K562 (cell line): ENCODE results near the gene RYR1. TPM values are rescaled to one million over a fixed set of nuclear protein-coding genes. Genes with fewer than 3 reads are reported as not detected.
"Not testable (repeated sequence)": the region's sequence is repeated elsewhere in the genome, so short reads cannot be mapped to it uniquely, and the experiment has no call there.

ENCODE experiments used
- ATAC-seq: fragments of 200-7000 bp; cut with Tn5 transposase; 3 replicates; pipeline ENCODE4 v1.9.1; 2020; ENCODE audit warnings: moderate library complexity
- BruUV-seq: library from RNA; stranded (reverse); fragments of 400-500 nt; replicated peaks from 2 replicates; lab custom pipeline; 2021; lab: Mats Ljungman, UMichigan
- CTCF ChIA-PET: fragments of 300-600 bp; formaldehyde crosslinking; extraction: SDS; loops from one replicate; lab custom pipeline; 2021; ENCODE audit warnings: low intra/inter-chr PET ratio; lab: Yijun Ruan, JAX
- POLR2A ChIA-PET: fragments of 300-600, 350-650 bp; sonication (Branson Sonifier 250); formaldehyde crosslinking; extraction: SDS; loops from one replicate; lab custom pipeline; 2021; ENCODE audit warnings: antibody characterized with exemption, inconsistent platforms; lab: Yijun Ruan, JAX
- DNase-seq, 4 experiments: peaks; one replicate each; pipeline versions ENCODE4 v3.0.0 to v3.0.0-alpha.2; 2011 to 2018; ENCODE audit warnings: low spot score in 3 of 4, mixed read lengths in 3 of 4; ENCODE audit errors: extremely low read depth in 1 of 4
- FAIRE-seq: peaks from 2 replicates; lab custom pipeline; 2011; peaks lifted over from hg19 to GRCh38; lab: Jason Lieb, UNC
- H2AFZ ChIP-seq: 2 replicates; pipeline ENCODE4 v1.6.0; 2011; ENCODE audit warnings: low read depth, low read length, control low read depth, inconsistent platforms
- H3K27ac ChIP-seq: fragments of 200-600 bp; 3 replicates; pipeline ENCODE4 v1.8.0; 2011; ENCODE audit warnings: low read depth, mild to moderate bottlenecking, control low read depth, inconsistent platforms, low read length, moderate library complexity, mixed read lengths; ENCODE audit errors: extremely low read depth
- H3K27me3 ChIP-seq, 2 experiments: fragments of 300-600 bp in 1 of 2; 2 replicates in 1 of 2; 3 replicates in 1 of 2; pipeline versions ENCODE4 v1.6.0 to v1.8.0; 2011; ENCODE audit warnings: inconsistent platforms in 2 of 2, low read length in 2 of 2, mild to moderate bottlenecking in 1 of 2, mixed read lengths in 1 of 2, moderate library complexity in 1 of 2; ENCODE audit not compliant: control insufficient read depth in 2 of 2, insufficient read depth in 2 of 2
- H3K36me3 ChIP-seq: fragments of 300-600 bp; 3 replicates; pipeline ENCODE4 v1.8.0; 2011; ENCODE audit warnings: mild to moderate bottlenecking, low read length, inconsistent platforms; ENCODE audit not compliant: control insufficient read depth, insufficient read depth
- H3K4me1 ChIP-seq, 2 experiments: fragments of 200-600 bp in 1 of 2; replicated peaks in 1 of 2; 2 replicates in 1 of 2; 3 replicates in 1 of 2; pipeline versions ENCODE4 v1.5.1 to v1.8.0; 2011; ENCODE audit warnings: inconsistent platforms in 2 of 2, low read length in 2 of 2, mild to moderate bottlenecking in 1 of 2, mixed read lengths in 1 of 2, moderate library complexity in 1 of 2; ENCODE audit not compliant: control insufficient read depth in 2 of 2, insufficient read depth in 2 of 2
- H3K4me2 ChIP-seq: 2 replicates; pipeline ENCODE4 v1.6.1; 2011; ENCODE audit warnings: low read length, control low read depth, inconsistent platforms, mixed read lengths; ENCODE audit not compliant: insufficient read depth
- H3K4me3 ChIP-seq: fragments of 200-600 bp; sonication (generic), shearing (Covaris generic); 2 replicates; pipeline ENCODE4 v1.5.1; 2016; ENCODE audit warnings: control low read depth, inconsistent platforms
- H3K79me2 ChIP-seq: fragments of 200-600 bp; 3 replicates; pipeline ENCODE4 v1.8.0; 2011; ENCODE audit warnings: low read length, inconsistent platforms; ENCODE audit not compliant: control insufficient read depth, insufficient read depth
- H3K9ac ChIP-seq, 2 experiments: 2 replicates each; pipeline versions ENCODE4 v1.6.0 to v1.6.1; 2011; ENCODE audit warnings: low read depth in 2 of 2, low read length in 2 of 2, control low read depth in 1 of 2, inconsistent platforms in 1 of 2, mild to moderate bottlenecking in 1 of 2, mixed read lengths in 1 of 2; ENCODE audit not compliant: insufficient read depth in 1 of 2
- H3K9me1 ChIP-seq: one replicate; pipeline ENCODE4 v1.6.0; 2011; ENCODE audit warnings: inconsistent platforms, mild to moderate bottlenecking, low read length, moderate library complexity; ENCODE audit not compliant: control insufficient read depth, insufficient read depth
- H3K9me3 ChIP-seq: replicated peaks from 2 replicates; pipeline ENCODE4 v1.5.1; 2011; ENCODE audit warnings: low read depth, low read length, inconsistent platforms; ENCODE audit not compliant: control insufficient read depth, insufficient read depth
- H4K20me1 ChIP-seq: replicated peaks from 2 replicates; pipeline ENCODE4 v1.6.1; 2011; ENCODE audit warnings: low read length, inconsistent platforms, mixed read lengths; ENCODE audit not compliant: control insufficient read depth, insufficient read depth
- CEBPB ChIP-seq: fragments of 450-650 bp; IDR thresholded peaks from 2 replicates; pipeline ENCODE4 v1.6.1; 2016; ENCODE audit warnings: missing genetic modification characterization, missing compliant biosample characterization
- CEBPG ChIP-seq, 3 experiments: fragments of 200-800 bp in 1 of 3; sonication (Bioruptor generic) in 1 of 3; sonication (generic) in 1 of 3; formaldehyde crosslinking in 1 of 3; IDR thresholded peaks in 2 of 3; conservative IDR thresholded peaks in 1 of 3; 2 replicates each; pipeline versions ENCODE4 v1.6.1 to v1.8.0; 2016 to 2022; ENCODE audit warnings: missing compliant biosample characterization in 2 of 3, missing genetic modification characterization in 2 of 3, mild to moderate bottlenecking in 1 of 3, missing genetic modification reagents in 1 of 3
- RAD21 ChIP-seq, 2 experiments: fragments of 250-450 bp in 1 of 2; fragments of 450-650 bp in 1 of 2; sonication (Bioruptor Pico) in 1 of 2; formaldehyde crosslinking in 1 of 2; IDR thresholded peaks in 1 of 2; conservative IDR thresholded peaks in 1 of 2; 2 replicates each; pipeline versions ENCODE4 v1.4.0 to v1.8.0; 2020 to 2022; ENCODE audit warnings: mild to moderate bottlenecking in 2 of 2, moderate library complexity in 1 of 2
- USF2 ChIP-seq: sonication (generic); formaldehyde crosslinking; IDR thresholded peaks from 2 replicates; pipeline ENCODE4 v1.5.0; 2020; ENCODE audit warnings: missing genetic modification reagents
- WGBS: fragments of 100-300 bp; shearing (Covaris generic); methylation state at CpG from one replicate; pipeline ENCODE4 v1.1.6; 2016; ENCODE audit warnings: low coverage, mixed read lengths; ENCODE audit not compliant: insufficient coverage; ENCODE audit errors: missing lambda C conversion rate; 5-methylcytosine and 5-hydroxymethylcytosine counted together
- in situ Hi-C: fragments of 300-500 bp; cut with MboI; formaldehyde crosslinking; loops from 4 replicates; pipeline ENCODE4 v1.15.0; 2018; ENCODE audit warnings: inconsistent platforms, mixed read lengths
- intact Hi-C: fragments of 100-400 bp; cut with micrococcal nuclease; formaldehyde crosslinking; loops from 2 replicates; pipeline ENCODE4 v1.14.2; 2022
- polyA plus RNA-seq, 8 experiments: library from polyadenylated mRNA; depleted of rRNA in 4 of 8; stranded (reverse) in 5 of 8; unstranded in 3 of 8; fragments of >200 nt; fragmentation: Nextera tagmentation in 2 of 8; fragmentation: Illumina TruSeq in 1 of 8; extraction: Ambion mirVana in 2 of 8; extraction: Trizol in 1 of 8; gene quantifications; 2 replicates each; pipeline versions ENCODE4 v1.2.1 to v1.2.3, GENCODE V29; 2011 to 2014; ENCODE audit warnings: inconsistent platforms in 1 of 8, missing spikeins in 1 of 8
- total RNA-seq, 7 experiments: library from RNA; depleted of rRNA in 6 of 7; stranded (reverse); fragments of >200 nt in 6 of 7; fragmentation: Illumina TruSeq in 2 of 7; extraction: Trizol in 2 of 7; gene quantifications; 2 replicates each; pipeline versions ENCODE4 v1.2.1 to v1.2.3, GENCODE V29; 2011 to 2021; ENCODE audit warnings: low replicate concordance in 1 of 7

The RYR1 gene
- total and polyA plus RNA-seq, 9 of the 15 experiments (the other 6 are each of a cell fraction or from before 2014, with no cell fraction given) = 0.11 to 7.4 (median 3.7) TPM

DNA sequence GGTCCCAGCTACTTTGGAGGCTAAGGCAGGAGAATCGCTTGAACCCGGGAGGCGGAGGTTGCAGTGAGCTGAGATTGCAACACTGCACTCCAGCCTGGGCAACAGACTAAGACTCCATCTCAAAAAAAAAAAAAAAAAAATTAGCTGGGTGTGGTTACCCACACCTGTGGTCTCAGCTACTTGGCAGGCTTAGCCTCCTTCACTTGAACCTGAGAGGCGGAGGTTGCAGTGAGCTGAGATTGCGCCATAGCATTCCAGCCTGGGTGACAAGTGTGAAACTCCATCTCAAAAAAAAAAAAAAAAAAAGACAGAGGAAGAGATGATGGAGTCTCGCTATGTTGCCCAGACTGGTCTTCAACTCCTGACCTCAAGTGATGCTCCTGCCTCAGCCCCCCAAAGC lies 145.8 kb downstream of the RYR1 start:
- CTCF ChIA-PET, intact Hi-C loops: not testable (repeated sequence)

GRCh38 chr19:38580080-38580479 lies 146.6 kb downstream of the RYR1 start:
- Histone ChIP-seq H3K4me1 (peaks cover 0 to 7% of the 10 kb centered on the region in 2 experiments; a peak in 2 of 5 replicates), H3K36me3 (no peaks in the 10 kb centered on the region), H3K27me3 (no peaks in the 10 kb centered on the region), H3K9me3 (no peaks in the 10 kb centered on the region), H2AFZ (no peak overlapping the region), H3K27ac (no peak overlapping the region), H3K9me1 (no peaks in the 10 kb centered on the region), H3K79me2 (no peaks in the 10 kb centered on the region), H4K20me1 (no peaks in the 10 kb centered on the region), H3K4me3 (no peak overlapping the region), H3K9ac (no peak overlapping the region), H3K4me2 (no peak overlapping the region)
- TF ChIP-seq USF2 (CRISPR knock-in tag) (no peak), RAD21 (CRISPR knock-in tag; conservative IDR thresholded peaks at IDR 0.05 in 1 of 2, IDR thresholded peaks at IDR 0.05 in 1 of 2) (peak in 1 of 2 experiments; percentile 6; a peak in 1 of 4 replicates)
- intact Hi-C loops = no loop called here
- no peak for DNase-seq
- no peak for ATAC-seq
- WGBS = 55% methylated on average over 12 of the region's 15 CpGs
- FAIRE-seq = no peak
- ChIA-PET CTCF (interaction anchor here (0.5 kb wide), 1 partner anchor 356 kb away, joined by 4 read pairs; the partner anchor contains the start of gene DPF1), POLR2A (interaction anchor here (0.6 kb wide), 1 partner anchor 39 kb away, joined by 3 read pairs; the partner anchor contains the start of gene EIF3K)
- BruUV-seq = no TSS peak
- in situ Hi-C loops = no loop called here

More for the DNA sequence above, 145.8 kb downstream of the RYR1 start:
- H3K4me1 ChIP-seq; H3K4me3 ChIP-seq; H3K27me3 ChIP-seq; H3K9ac ChIP-seq; FAIRE-seq; H3K9me1 ChIP-seq; H4K20me1 ChIP-seq; ATAC-seq; H3K9me3 ChIP-seq; H3K27ac ChIP-seq; H2AFZ ChIP-seq; BruUV-seq; H3K36me3 ChIP-seq; H3K4me2 ChIP-seq; DNase-seq; in situ Hi-C loops; H3K79me2 ChIP-seq; TF ChIP-seq CEBPG (CRISPR knock-in tag; IDR thresholded peaks at IDR 0.05): not testable (repeated sequence)
- POLR2A ChIA-PET = interaction anchor here (0.6 kb wide), 1 partner anchor 299 kb away, joined by 4 read pairs; the partner anchor contains the start of gene RINL
- 46% methylated on average over 6 of the region's 6 CpGs for WGBS
- peak; percentile 63 for TF ChIP-seq CEBPB
- 0 out of 4 replicates have a peak, but pooled peaks of 1 of the 2 experiments have one; percentile 34 for TF ChIP-seq CEBPG (tag; conservative IDR thresholded peaks at IDR 0.05 in 1 of 2, IDR thresholded peaks at IDR 0.05 in 1 of 2)
